HCT116 (cell line): ENCODE data around the gene PPP1R3C. TPM values are rescaled to one million over a fixed set of nuclear protein-coding genes. Genes with fewer than 3 reads are reported as not detected.

Source experiments
- ATAC-seq: fragments of 200-7000 bp; cut with Tn5 transposase; 2 replicates; pipeline ENCODE4 v1.9.1; 2020; ENCODE audit warnings: mild to moderate bottlenecking, moderate library complexity
- BruUV-seq: library from RNA; stranded (reverse); fragments of 400-500 nt; replicated peaks from 2 replicates; lab custom pipeline; 2021; lab: Mats Ljungman, UMichigan
- CTCF ChIA-PET: fragments of 300-600 bp; sonication (Branson Sonifier 250); formaldehyde crosslinking; loops from one replicate; lab custom pipeline; 2021; ENCODE audit warnings: antibody characterized with exemption; lab: Charles Lee
- POLR2A ChIA-PET: fragments of 300-600, 350-600 bp; sonication (Branson Sonifier 250); formaldehyde crosslinking; loops from one replicate; lab custom pipeline; 2021; ENCODE audit warnings: antibody characterized with exemption; lab: Charles Lee
- RAD21 ChIA-PET, 2 experiments: fragments of 300-600 bp; sonication (Branson Sonifier 250); formaldehyde crosslinking; loops; one replicate each; lab custom pipeline; 2023; ENCODE audit warnings: low total read pairs in 2 of 2; ENCODE audit not compliant: uncharacterized antibody in 2 of 2, unreplicated experiment in 2 of 2, low non-redundant PET in 1 of 2; lab: Charles Lee
- DNase-seq: peaks from one replicate; pipeline ENCODE4 v3.0.0-alpha.2; 2010; ENCODE audit warnings: low read depth, low spot score
- H2AFZ ChIP-seq: fragments of 200-600 bp; shearing (Covaris generic), sonication (generic); 2 replicates; pipeline ENCODE4 v1.6.1; 2017; ENCODE audit warnings: low read depth, mixed run types, mixed read lengths, antibody characterized with exemption, low read length; ENCODE audit not compliant: poor library complexity, severe bottlenecking
- H3K27ac ChIP-seq: 2 replicates; pipeline ENCODE4 v1.5.1; 2012; ENCODE audit warnings: low read depth, low read length
- H3K27me3 ChIP-seq: fragments of 200-600 bp; sonication (generic); 2 replicates; pipeline ENCODE4 v1.6.1; 2016; ENCODE audit warnings: mixed run types, low read length, mixed read lengths; ENCODE audit not compliant: insufficient read depth
- H3K36me3 ChIP-seq, 2 experiments: fragments of 200-500 bp in 1 of 2; fragments of 200-600 bp in 1 of 2; sonication (Bioruptor generic) in 1 of 2; sonication (generic) in 1 of 2; 2 replicates each; pipeline versions ENCODE4 v1.5.1 to v1.6.1; 2014 to 2016; ENCODE audit warnings: low read length in 2 of 2, inconsistent platforms in 1 of 2, mixed read lengths in 1 of 2, mixed run types in 1 of 2; ENCODE audit not compliant: insufficient read depth in 2 of 2, control insufficient read depth in 1 of 2
- H3K4me1 ChIP-seq, 2 experiments: fragments of 200-600 bp in 1 of 2; sonication (generic) in 1 of 2; 2 replicates each; pipeline versions ENCODE4 v1.5.1 to v1.6.1; 2012 to 2017; ENCODE audit warnings: low read length in 2 of 2, inconsistent platforms in 1 of 2, mild to moderate bottlenecking in 1 of 2, mixed read lengths in 1 of 2, mixed run types in 1 of 2, moderate library complexity in 1 of 2; ENCODE audit not compliant: insufficient read depth in 2 of 2, control insufficient read depth in 1 of 2
- H3K4me2 ChIP-seq: fragments of 200-600 bp; sonication (generic); 2 replicates; pipeline ENCODE4 v1.6.1; 2017; ENCODE audit warnings: mixed run types, low read length, mixed read lengths
- H3K4me3 ChIP-seq, 2 experiments: fragments of 200-600 bp in 1 of 2; sonication (generic) in 1 of 2; replicated peaks in 1 of 2; 2 replicates each; pipeline ENCODE4 v1.5.1; 2011 to 2016; ENCODE audit warnings: low read length in 2 of 2, control low read depth in 1 of 2, low read depth in 1 of 2, mild to moderate bottlenecking in 1 of 2, mixed read lengths in 1 of 2, mixed run types in 1 of 2
- H3K79me2 ChIP-seq: fragments of 200-600 bp; sonication (generic); 2 replicates; pipeline ENCODE4 v1.6.1; 2017; ENCODE audit warnings: mild to moderate bottlenecking, mixed run types, low read length, moderate library complexity, mixed read lengths; ENCODE audit not compliant: insufficient read depth
- H3K9ac ChIP-seq: fragments of 200-600 bp; sonication (generic); 2 replicates; pipeline ENCODE4 v1.6.1; 2016; ENCODE audit warnings: low read length, mixed read lengths
- H3K9me2 ChIP-seq: fragments of 200-600 bp; sonication (generic), shearing (Covaris generic); 2 replicates; pipeline ENCODE4 v1.6.1; 2017; ENCODE audit warnings: mixed run types, mild to moderate bottlenecking, moderate library complexity; ENCODE audit not compliant: insufficient read depth
- H3K9me3 ChIP-seq, 2 experiments: fragments of 200-500 bp in 1 of 2; fragments of 200-600 bp in 1 of 2; sonication (Bioruptor generic) in 1 of 2; sonication (generic) in 1 of 2; 2 replicates each; pipeline ENCODE4 v1.6.1; 2014 to 2017; ENCODE audit warnings: low read length in 2 of 2, mixed read lengths in 2 of 2, inconsistent platforms in 1 of 2, low read depth in 1 of 2, mild to moderate bottlenecking in 1 of 2, mixed run types in 1 of 2, moderate library complexity in 1 of 2; ENCODE audit not compliant: control insufficient read depth in 1 of 2, insufficient read depth in 1 of 2
- H4K20me1 ChIP-seq: fragments of 200-600 bp; sonication (generic), shearing (Covaris generic); 2 replicates; pipeline ENCODE4 v1.6.1; 2017; ENCODE audit warnings: mixed run types, mild to moderate bottlenecking, moderate library complexity; ENCODE audit not compliant: insufficient read depth
- EGR1 ChIP-seq: IDR thresholded peaks from 2 replicates; pipeline ENCODE4 v1.6.1; 2012; ENCODE audit warnings: low read depth
- ELF1 ChIP-seq: IDR thresholded peaks from 2 replicates; pipeline ENCODE4 v1.6.1; 2012; ENCODE audit warnings: low read depth, borderline replicate concordance
- EZH2 ChIP-seq: fragments of 200-600 bp; sonication (generic); IDR thresholded peaks from 2 replicates; pipeline ENCODE4 v1.6.1; 2017; ENCODE audit warnings: antibody characterized with exemption, mixed run types
- FOSL1 ChIP-seq: IDR thresholded peaks from 2 replicates; pipeline ENCODE4 v1.6.1; 2012; ENCODE audit warnings: low read depth
- JUND ChIP-seq: IDR thresholded peaks from 2 replicates; pipeline ENCODE4 v1.6.1; 2012
- POLR2A ChIP-seq: IDR thresholded peaks from 2 replicates; pipeline ENCODE4 v1.7.0; 2011; ENCODE audit warnings: borderline replicate concordance; ENCODE audit not compliant: insufficient read depth, insufficient read length; ENCODE audit errors: extremely low read depth
- RAD21 ChIP-seq: IDR thresholded peaks from 2 replicates; pipeline ENCODE4 v1.6.1; 2012; ENCODE audit warnings: low read depth, mild to moderate bottlenecking
- SIN3A ChIP-seq: IDR thresholded peaks from 2 replicates; pipeline ENCODE4 v1.6.1; 2012; ENCODE audit warnings: low read depth
- SP1 ChIP-seq: IDR thresholded peaks from 2 replicates; pipeline ENCODE4 v1.6.1; 2012; ENCODE audit warnings: low read depth
- ZFX ChIP-seq: fragments of 450-650 bp; IDR thresholded peaks from 2 replicates; pipeline ENCODE4 v1.6.1; 2017
- intact Hi-C: fragments of 100-400 bp; cut with micrococcal nuclease; formaldehyde crosslinking; loops from 2 replicates; pipeline ENCODE4 v1.10.0; 2022
- total RNA-seq: library from RNA; stranded (reverse); gene quantifications from one replicate; pipeline ENCODE4 v1.2.1, GENCODE V29; 2021; ENCODE audit not compliant: unreplicated experiment
- TF ChIP-seq, protein P1 (sequence below): IDR thresholded peaks from 2 replicates; pipeline ENCODE4 v1.6.1; 2012
- TF ChIP-seq, protein P2 (sequence below): IDR thresholded peaks from 2 replicates; pipeline ENCODE4 v1.6.1; 2012
- TF ChIP-seq, protein P3 (sequence below): IDR thresholded peaks from 2 replicates; pipeline ENCODE4 v1.6.1; 2012; ENCODE audit warnings: low read depth

PPP1R3C gene
- total RNA-seq, 1 experiment from 2014 or later: 0.20 TPM

DNA sequence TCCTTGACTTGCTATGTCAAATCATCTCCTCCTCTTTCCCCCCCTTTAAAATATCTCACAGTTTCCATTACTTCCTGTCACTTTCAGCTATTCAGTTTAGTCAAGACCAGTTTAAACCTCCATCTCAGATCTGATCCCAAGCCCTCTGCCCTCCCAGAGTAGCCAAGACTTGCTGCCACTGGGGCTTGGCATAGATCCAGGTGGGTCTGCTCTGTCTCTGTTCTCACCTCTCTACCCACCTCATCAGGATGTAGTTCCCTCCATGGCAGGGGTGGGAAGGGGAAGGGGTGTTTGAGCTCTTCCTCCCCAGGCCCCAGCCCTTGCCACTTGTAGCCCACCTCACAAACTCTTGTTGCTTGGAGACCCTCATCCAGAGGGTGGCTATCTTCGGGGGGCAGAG is 22.0 kb downstream of the PPP1R3C start:
- H3K4me1 ChIP-seq: peaks cover 0 to 15% of the 10 kb centered on the region in 2 experiments; a peak in 2 of 4 replicates
- BruUV-seq: no TSS peak
- CTCF ChIA-PET: no interaction called here
- no peak overlapping the region for H3K4me3 ChIP-seq
- H3K9ac ChIP-seq: no peak overlapping the region
- no peaks in the 10 kb centered on the region for H4K20me1 ChIP-seq
- TF ChIP-seq POLR2A: no peak
- TF ChIP-seq SIN3A: no peak
- TF ChIP-seq JUND: no peak
- TF ChIP-seq, protein P1, sequence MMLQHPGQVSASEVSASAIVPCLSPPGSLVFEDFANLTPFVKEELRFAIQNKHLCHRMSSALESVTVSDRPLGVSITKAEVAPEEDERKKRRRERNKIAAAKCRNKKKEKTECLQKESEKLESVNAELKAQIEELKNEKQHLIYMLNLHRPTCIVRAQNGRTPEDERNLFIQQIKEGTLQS: no peak
- no peak for TF ChIP-seq FOSL1
- TF ChIP-seq ELF1: no peak
- TF ChIP-seq, protein P2, sequence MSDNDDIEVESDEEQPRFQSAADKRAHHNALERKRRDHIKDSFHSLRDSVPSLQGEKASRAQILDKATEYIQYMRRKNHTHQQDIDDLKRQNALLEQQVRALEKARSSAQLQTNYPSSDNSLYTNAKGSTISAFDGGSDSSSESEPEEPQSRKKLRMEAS: no peak
- TF ChIP-seq EGR1: no peak
- no peak for TF ChIP-seq ZFX
- TF ChIP-seq EZH2: no peak
- no peak for TF ChIP-seq SP1
- TF ChIP-seq, all 23 proteins: peak for 0
- Histone ChIP-seq H3K79me2 (no peaks in the 10 kb centered on the region), H2AFZ (no peak overlapping the region), H3K9me3 (no peaks in the 10 kb centered on the region; a peak in 1 of 4 replicates), H3K4me2 (no peak overlapping the region), H3K27ac (no peak overlapping the region), H3K9me2 (no peaks in the 10 kb centered on the region; the same call in 1 of the 2 replicates), H3K36me3 (no peaks in the 10 kb centered on the region), H3K27me3 (no peaks in the 10 kb centered on the region)
- intact Hi-C loops: no loop called here
- ChIA-PET POLR2A (no interaction called here), RAD21 (no interaction called here)
- DNase-seq (no peak), ATAC-seq (no peak)

DNA sequence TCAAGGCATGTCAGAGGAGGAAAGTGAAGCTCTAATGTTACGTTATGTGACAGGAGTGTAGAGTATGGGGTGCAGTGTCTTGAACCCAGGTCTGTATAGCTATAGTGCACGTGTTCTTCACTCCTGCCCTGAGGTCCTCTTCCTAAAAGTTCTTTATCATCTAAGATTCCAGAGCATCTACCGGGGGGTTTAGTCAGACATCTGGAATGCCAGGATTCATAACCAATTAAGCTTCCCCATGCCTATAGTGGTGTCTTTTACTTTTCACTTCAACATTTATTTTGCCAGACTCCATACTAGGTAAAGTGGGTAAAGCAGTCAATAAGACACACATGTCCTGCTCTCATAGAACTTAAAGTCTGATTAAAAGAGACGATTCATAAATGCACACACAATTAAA is 22.4 kb downstream of the PPP1R3C start:
- no peak for ATAC-seq
- TF ChIP-seq, protein P1: no peak
- no peak for TF ChIP-seq SP1
- TF ChIP-seq RAD21: no peak
- TF ChIP-seq, protein P2: no peak
- TF ChIP-seq, protein P3, sequence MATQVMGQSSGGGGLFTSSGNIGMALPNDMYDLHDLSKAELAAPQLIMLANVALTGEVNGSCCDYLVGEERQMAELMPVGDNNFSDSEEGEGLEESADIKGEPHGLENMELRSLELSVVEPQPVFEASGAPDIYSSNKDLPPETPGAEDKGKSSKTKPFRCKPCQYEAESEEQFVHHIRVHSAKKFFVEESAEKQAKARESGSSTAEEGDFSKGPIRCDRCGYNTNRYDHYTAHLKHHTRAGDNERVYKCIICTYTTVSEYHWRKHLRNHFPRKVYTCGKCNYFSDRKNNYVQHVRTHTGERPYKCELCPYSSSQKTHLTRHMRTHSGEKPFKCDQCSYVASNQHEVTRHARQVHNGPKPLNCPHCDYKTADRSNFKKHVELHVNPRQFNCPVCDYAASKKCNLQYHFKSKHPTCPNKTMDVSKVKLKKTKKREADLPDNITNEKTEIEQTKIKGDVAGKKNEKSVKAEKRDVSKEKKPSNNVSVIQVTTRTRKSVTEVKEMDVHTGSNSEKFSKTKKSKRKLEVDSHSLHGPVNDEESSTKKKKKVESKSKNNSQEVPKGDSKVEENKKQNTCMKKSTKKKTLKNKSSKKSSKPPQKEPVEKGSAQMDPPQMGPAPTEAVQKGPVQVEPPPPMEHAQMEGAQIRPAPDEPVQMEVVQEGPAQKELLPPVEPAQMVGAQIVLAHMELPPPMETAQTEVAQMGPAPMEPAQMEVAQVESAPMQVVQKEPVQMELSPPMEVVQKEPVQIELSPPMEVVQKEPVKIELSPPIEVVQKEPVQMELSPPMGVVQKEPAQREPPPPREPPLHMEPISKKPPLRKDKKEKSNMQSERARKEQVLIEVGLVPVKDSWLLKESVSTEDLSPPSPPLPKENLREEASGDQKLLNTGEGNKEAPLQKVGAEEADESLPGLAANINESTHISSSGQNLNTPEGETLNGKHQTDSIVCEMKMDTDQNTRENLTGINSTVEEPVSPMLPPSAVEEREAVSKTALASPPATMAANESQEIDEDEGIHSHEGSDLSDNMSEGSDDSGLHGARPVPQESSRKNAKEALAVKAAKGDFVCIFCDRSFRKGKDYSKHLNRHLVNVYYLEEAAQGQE: no peak
- no peak for TF ChIP-seq SIN3A
- TF ChIP-seq EZH2: no peak
- CTCF ChIA-PET: no interaction called here
- no peak overlapping the region for H3K4me3 ChIP-seq
- H3K27me3 ChIP-seq: no peaks in the 10 kb centered on the region
- H3K9ac ChIP-seq: no peak overlapping the region
- no TSS peak for BruUV-seq
- no peaks in the 10 kb centered on the region for H3K79me2 ChIP-seq
- no peaks in the 10 kb centered on the region for H3K36me3 ChIP-seq
- RAD21 ChIA-PET: no interaction called here
- H3K9me3 ChIP-seq: peaks cover 0 to 2% of the 10 kb centered on the region in 2 experiments; a peak in 2 of 4 replicates
- no peak overlapping the region for H3K27ac ChIP-seq
- POLR2A ChIA-PET: no interaction called here
- DNase-seq: no peak
- no peak overlapping the region for H3K4me2 ChIP-seq
- H4K20me1 ChIP-seq: no peaks in the 10 kb centered on the region
- H2AFZ ChIP-seq: no peak overlapping the region
- peaks cover 0 to 15% of the 10 kb centered on the region in 2 experiments; a peak in 2 of 4 replicates for H3K4me1 ChIP-seq
- no peaks in the 10 kb centered on the region for H3K9me2 ChIP-seq
- intact Hi-C loops: no loop called here
